ENCODE data around the gene DENND4A.

Gene DENND4A

GRCh38 chr15:65795663-65796216 lies 3.6 kb upstream of the DENND4A start:
- no peak overlapping the region for H3K27ac ChIP-seq (ENCODE audit: low read length)
- peaks cover 4% of the 10 kb centered on the region for H3K4me1 ChIP-seq (ENCODE audit: control insufficient read depth, low read depth, low read length)
- H3K9ac ChIP-seq (ENCODE audit: low read length), result no peak overlapping the region
- no peak overlapping the region for H3K4me3 ChIP-seq (ENCODE audit: low read length)
- no peaks in the 10 kb centered on the region for H3K9me3 ChIP-seq (ENCODE audit: control insufficient read depth, low read depth, low read length)
- H3K27me3 ChIP-seq (ENCODE audit: control insufficient read depth, insufficient read depth, low read length), result peaks cover 3% of the 10 kb centered on the region
- H3K36me3 ChIP-seq (ENCODE audit: control insufficient read depth, low read depth, low read length), result no peaks in the 10 kb centered on the region

- no peak overlapping the region for H3K4me3 ChIP-seq (ENCODE audit: low read length)
- peaks cover 12% of the 10 kb centered on the region for H3K27me3 ChIP-seq (ENCODE audit: control insufficient read depth, insufficient read depth, low read length)
- H3K36me3 ChIP-seq (ENCODE audit: control insufficient read depth, low read depth, low read length), result no peaks in the 10 kb centered on the region
- H3K9ac ChIP-seq (ENCODE audit: low read length), result no peak overlapping the region
- no peaks in the 10 kb centered on the region for H3K9me3 ChIP-seq (ENCODE audit: control insufficient read depth, low read depth, low read length)
- H3K4me1 ChIP-seq (ENCODE audit: control insufficient read depth, low read depth, low read length), result peaks cover 6% of the 10 kb centered on the region
- H3K27ac ChIP-seq (ENCODE audit: low read length), result no peak overlapping the region
Measured at GRCh38 chr15:65793818-65794104, 1.7 kb upstream of the DENND4A start.

- H3K9me3 ChIP-seq (ENCODE audit: control insufficient read depth, low read depth, low read length), result no peaks in the 10 kb centered on the region
- H3K36me3 ChIP-seq (ENCODE audit: control insufficient read depth, low read depth, low read length), result no peaks in the 10 kb centered on the region
- peaks cover 6% of the 10 kb centered on the region for H3K4me1 ChIP-seq (ENCODE audit: control insufficient read depth, low read depth, low read length)
- H3K27ac ChIP-seq (ENCODE audit: low read length), result peak overlapping the region; percentile 67
- H3K4me3 ChIP-seq (ENCODE audit: low read length), result peak overlapping the region; percentile 93
- H3K27me3 ChIP-seq (ENCODE audit: control insufficient read depth, insufficient read depth, low read length), result peaks cover 12% of the 10 kb centered on the region
- H3K9ac ChIP-seq (ENCODE audit: low read length), result peak overlapping the region; percentile 82
Measured at GRCh38 chr15:65792988-65793817, 1.1 kb upstream of the DENND4A start.

- peaks cover 6% of the 10 kb centered on the region for H3K4me1 ChIP-seq (ENCODE audit: control insufficient read depth, low read depth, low read length)
- H3K36me3 ChIP-seq (ENCODE audit: control insufficient read depth, low read depth, low read length), result no peaks in the 10 kb centered on the region
- H3K4me3 ChIP-seq (ENCODE audit: low read length), result peak overlapping the region; percentile 77
- H3K27me3 ChIP-seq (ENCODE audit: control insufficient read depth, insufficient read depth, low read length), result peaks cover 12% of the 10 kb centered on the region
- H3K27ac ChIP-seq (ENCODE audit: low read length), result no peak overlapping the region
- peak overlapping the region; percentile 36 for H3K9ac ChIP-seq (ENCODE audit: low read length)
- H3K9me3 ChIP-seq (ENCODE audit: control insufficient read depth, low read depth, low read length), result no peaks in the 10 kb centered on the region
Measured at GRCh38 chr15:65791335-65792137, 557 bp downstream of the DENND4A start.

- H3K4me3 ChIP-seq (ENCODE audit: low read length), result peak overlapping the region; percentile 77
- H3K9ac ChIP-seq (ENCODE audit: low read length), result peak overlapping the region; percentile 36
- peaks cover 6% of the 10 kb centered on the region for H3K4me1 ChIP-seq (ENCODE audit: control insufficient read depth, low read depth, low read length)
- H3K9me3 ChIP-seq (ENCODE audit: control insufficient read depth, low read depth, low read length), result no peaks in the 10 kb centered on the region
- H3K27me3 ChIP-seq (ENCODE audit: control insufficient read depth, insufficient read depth, low read length), result peaks cover 12% of the 10 kb centered on the region
- no peaks in the 10 kb centered on the region for H3K36me3 ChIP-seq (ENCODE audit: control insufficient read depth, low read depth, low read length)
- no peak overlapping the region for H3K27ac ChIP-seq (ENCODE audit: low read length)
Measured at GRCh38 chr15:65790694-65791334, 1.3 kb downstream of the DENND4A start.

GRCh38 chr15:65789759-65790425 lies 2.2 kb downstream of the DENND4A start:
- H3K27me3 ChIP-seq (ENCODE audit: control insufficient read depth, insufficient read depth, low read length), result peaks cover 12% of the 10 kb centered on the region
- H3K36me3 ChIP-seq (ENCODE audit: control insufficient read depth, low read depth, low read length), result no peaks in the 10 kb centered on the region
- peaks cover 6% of the 10 kb centered on the region for H3K4me1 ChIP-seq (ENCODE audit: control insufficient read depth, low read depth, low read length)
- H3K4me3 ChIP-seq (ENCODE audit: low read length), result no peak overlapping the region
- no peak overlapping the region for H3K27ac ChIP-seq (ENCODE audit: low read length)
- no peak overlapping the region for H3K9ac ChIP-seq (ENCODE audit: low read length)
- H3K9me3 ChIP-seq (ENCODE audit: control insufficient read depth, low read depth, low read length), result no peaks in the 10 kb centered on the region

- Histone ChIP-seq H3K9ac (ENCODE audit: low read length) (no peak overlapping the region), H3K27me3 (ENCODE audit: control insufficient read depth, insufficient read depth, low read length) (peaks cover 12% of the 10 kb centered on the region), H3K9me3 (ENCODE audit: control insufficient read depth, low read depth, low read length) (no peaks in the 10 kb centered on the region), H3K27ac (ENCODE audit: low read length) (no peak overlapping the region), H3K36me3 (ENCODE audit: control insufficient read depth, low read depth, low read length) (no peaks in the 10 kb centered on the region), H3K4me3 (ENCODE audit: low read length) (no peak overlapping the region), H3K4me1 (ENCODE audit: control insufficient read depth, low read depth, low read length) (peaks cover 6% of the 10 kb centered on the region)
Measured at GRCh38 chr15:65789105-65789504, 3.0 kb downstream of the DENND4A start.

GRCh38 chr15:65787260-65787659 lies 4.8 kb downstream of the DENND4A start:
- no peak overlapping the region for H3K9ac ChIP-seq (ENCODE audit: low read length)
- peaks cover 12% of the 10 kb centered on the region for H3K27me3 ChIP-seq (ENCODE audit: control insufficient read depth, insufficient read depth, low read length)
- H3K4me1 ChIP-seq (ENCODE audit: control insufficient read depth, low read depth, low read length), result peaks cover 6% of the 10 kb centered on the region
- H3K4me3 ChIP-seq (ENCODE audit: low read length), result no peak overlapping the region
- H3K27ac ChIP-seq (ENCODE audit: low read length), result no peak overlapping the region
- H3K9me3 ChIP-seq (ENCODE audit: control insufficient read depth, low read depth, low read length), result no peaks in the 10 kb centered on the region
- no peaks in the 10 kb centered on the region for H3K36me3 ChIP-seq (ENCODE audit: control insufficient read depth, low read depth, low read length)

GRCh38 chr15:65785151-65785550 lies 6.9 kb downstream of the DENND4A start:
- Histone ChIP-seq H3K9me3 (ENCODE audit: control insufficient read depth, low read depth, low read length) (no peaks in the 10 kb centered on the region), H3K27ac (ENCODE audit: low read length) (no peak overlapping the region), H3K9ac (ENCODE audit: low read length) (no peak overlapping the region), H3K4me3 (ENCODE audit: low read length) (no peak overlapping the region), H3K27me3 (ENCODE audit: control insufficient read depth, insufficient read depth, low read length) (peaks cover 3% of the 10 kb centered on the region), H3K36me3 (ENCODE audit: control insufficient read depth, low read depth, low read length) (no peaks in the 10 kb centered on the region), H3K4me1 (ENCODE audit: control insufficient read depth, low read depth, low read length) (no peaks in the 10 kb centered on the region)

- no peak overlapping the region for H3K27ac ChIP-seq (ENCODE audit: low read length)
- no peaks in the 10 kb centered on the region for H3K4me1 ChIP-seq (ENCODE audit: control insufficient read depth, low read depth, low read length)
- no peaks in the 10 kb centered on the region for H3K36me3 ChIP-seq (ENCODE audit: control insufficient read depth, low read depth, low read length)
- no peaks in the 10 kb centered on the region for H3K27me3 ChIP-seq (ENCODE audit: control insufficient read depth, insufficient read depth, low read length)
- H3K9ac ChIP-seq (ENCODE audit: low read length), result no peak overlapping the region
- H3K4me3 ChIP-seq (ENCODE audit: low read length), result no peak overlapping the region
- no peaks in the 10 kb centered on the region for H3K9me3 ChIP-seq (ENCODE audit: control insufficient read depth, low read depth, low read length)
Measured at GRCh38 chr15:65783872-65784271, 8.2 kb downstream of the DENND4A start.

- Histone ChIP-seq H3K36me3 (ENCODE audit: control insufficient read depth, low read depth, low read length) (no peaks in the 10 kb centered on the region), H3K27me3 (ENCODE audit: control insufficient read depth, insufficient read depth, low read length) (no peaks in the 10 kb centered on the region), H3K4me3 (ENCODE audit: low read length) (no peak overlapping the region), H3K9me3 (ENCODE audit: control insufficient read depth, low read depth, low read length) (no peaks in the 10 kb centered on the region), H3K27ac (ENCODE audit: low read length) (no peak overlapping the region), H3K9ac (ENCODE audit: low read length) (no peak overlapping the region), H3K4me1 (ENCODE audit: control insufficient read depth, low read depth, low read length) (no peaks in the 10 kb centered on the region)
Measured at GRCh38 chr15:65782096-65782495, 10.0 kb downstream of the DENND4A start.
